SK-N-MC (cell line): ENCODE data around the gene SEC22C.

Experiments
- DNase-seq: peaks from one replicate; pipeline ENCODE4 v3.0.0-alpha.2; 2011; ENCODE audit warnings: low read depth, low spot score
- H3K27ac ChIP-seq: fragments of 200-600 bp; sonication (generic); 2 replicates; pipeline ENCODE4 v1.5.1; 2016; ENCODE audit warnings: mixed run types
- H3K36me3 ChIP-seq: fragments of 200-600 bp; sonication (generic); 2 replicates; pipeline ENCODE4 v1.6.1; 2017; ENCODE audit warnings: antibody characterized with exemption, low read length, mixed read lengths; ENCODE audit not compliant: insufficient read depth
- H3K4me3 ChIP-seq: fragments of 200-600 bp; sonication (generic); 2 replicates; pipeline ENCODE4 v1.5.1; 2016
- H3K9ac ChIP-seq: fragments of 200-600 bp; sonication (generic); 2 replicates; pipeline ENCODE4 v1.8.0; 2017; ENCODE audit warnings: mixed run types, mixed read lengths; ENCODE audit not compliant: insufficient read length
- H3K9me3 ChIP-seq: fragments of 200-600 bp; sonication (generic); 2 replicates; pipeline ENCODE4 v1.6.1; 2017; ENCODE audit warnings: low read depth, mild to moderate bottlenecking, antibody characterized with exemption, low read length, moderate library complexity, mixed read lengths
- EZH2 ChIP-seq: fragments of 200-600 bp; sonication (generic); IDR thresholded peaks from one replicate; pipeline ENCODE4 v1.6.1; 2017; ENCODE audit warnings: antibody characterized with exemption
- FOXP2 ChIP-seq: optimal IDR thresholded peaks from 2 replicates; pipeline ENCODE3; 2011; ENCODE audit warnings: mild to moderate bottlenecking, moderate library complexity; ENCODE audit not compliant: insufficient read depth; ENCODE audit errors: extremely low read length, control extremely low read depth
- POLR2AphosphoS5 ChIP-seq: IDR thresholded peaks from 2 replicates; pipeline ENCODE4 v1.6.1; 2012; ENCODE audit warnings: mild to moderate bottlenecking, low read depth, low read length, borderline replicate concordance

Gene SEC22C

DNA sequence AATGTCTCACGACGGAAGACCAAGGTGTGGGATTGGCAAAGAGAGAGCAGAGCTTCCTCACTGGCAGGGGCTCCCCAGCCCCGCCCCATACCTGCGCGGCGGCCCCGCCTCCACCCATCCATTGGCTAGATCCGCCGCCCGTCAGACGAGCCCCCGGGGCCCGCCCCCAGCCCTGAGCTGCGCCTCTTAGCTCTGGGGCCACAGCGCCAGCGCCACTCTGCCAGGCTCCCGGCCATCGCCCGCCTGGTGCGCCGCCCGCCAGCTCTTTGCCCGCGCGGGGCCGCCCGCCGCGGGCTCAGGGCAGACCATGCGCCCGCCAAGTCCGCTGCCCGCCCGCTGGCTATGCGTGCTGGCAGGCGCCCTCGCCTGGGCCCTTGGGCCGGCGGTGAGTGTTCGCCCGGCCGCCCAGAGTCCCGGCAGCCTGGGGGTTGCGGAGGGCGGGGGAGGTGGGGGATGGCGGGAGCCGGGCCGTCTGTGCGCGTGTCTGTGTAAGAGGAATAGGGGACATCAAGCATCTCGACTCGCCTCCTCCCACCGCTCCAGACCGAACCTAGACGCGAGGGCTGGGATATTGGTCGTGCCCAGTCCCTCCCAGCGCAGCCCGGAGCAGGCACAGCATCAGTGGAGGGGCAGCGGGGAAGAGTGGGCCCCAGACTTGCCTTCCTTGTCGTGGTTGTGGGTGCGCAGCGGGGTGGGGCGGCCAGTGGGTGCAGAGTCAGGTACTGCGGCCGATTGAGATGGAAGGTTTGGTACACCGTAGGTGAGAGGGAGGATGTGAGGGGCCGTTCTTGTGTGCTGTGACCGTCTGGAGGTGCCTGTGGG is 79.1 kb downstream of the SEC22C start, which contains the start of gene VIPR1:
TSS of gene VIPR1 (plus strand) at position 215 of the 822 bp plus-strand sequence. CDS start at position 308, 93 bp downstream.
- no peak for DNase-seq
- Histone ChIP-seq H3K4me3 (peak within 1 kb of the TSS; percentile 69), H3K36me3 (no peaks in the 10 kb centered on the region), H3K9ac (no peak within 1 kb of the TSS), H3K9me3 (no peaks in the 10 kb centered on the region), H3K27ac (no peak within 1 kb of the TSS)
- no peak for TF ChIP-seq EZH2
- no peak for TF ChIP-seq FOXP2
- 0 out of 2 replicates have a peak, but pooled peaks have one; percentile 35 for TF ChIP-seq POLR2AphosphoS5

DNA sequence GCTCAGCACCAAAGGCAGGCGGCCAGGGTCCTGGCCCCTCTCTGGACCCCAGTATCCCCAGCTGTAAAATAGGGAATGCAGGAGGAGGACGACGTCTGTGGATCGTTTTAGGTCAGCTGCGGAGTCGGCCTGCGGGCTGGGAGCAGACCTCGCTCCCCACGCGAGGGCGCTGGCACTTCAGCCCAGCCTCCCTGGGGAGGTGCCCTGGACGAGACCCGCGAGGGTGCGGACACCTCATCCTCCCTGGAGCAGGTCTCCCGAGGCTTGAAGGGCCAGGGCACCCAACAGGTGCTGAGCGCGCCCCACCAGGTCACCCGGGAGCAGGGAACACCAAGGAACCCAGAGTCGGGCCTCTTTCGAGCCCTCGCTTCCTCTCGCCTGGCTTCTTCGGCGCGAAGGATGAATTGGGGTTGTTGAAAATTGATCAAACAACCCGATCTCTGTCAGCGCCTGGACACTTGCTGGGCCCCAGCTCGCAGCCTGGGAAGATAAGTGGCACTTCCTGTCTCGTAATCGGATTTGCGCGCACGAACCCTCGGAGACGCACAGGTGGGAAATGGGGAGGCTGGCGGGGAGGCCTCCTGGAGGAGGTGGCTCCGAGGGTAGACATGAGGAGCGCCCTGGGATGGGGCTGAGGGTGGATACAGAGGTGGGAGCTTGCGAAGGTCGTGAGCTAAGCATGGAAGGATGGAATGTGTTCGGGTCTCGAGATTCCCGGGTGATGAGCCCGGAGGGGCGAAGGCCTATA is 79.9 kb downstream of the SEC22C start:
- H3K9me3 ChIP-seq, result no peaks in the 10 kb centered on the region
- no peaks in the 10 kb centered on the region for H3K36me3 ChIP-seq
- no peak for DNase-seq
- no peak overlapping the region for H3K9ac ChIP-seq
- TF ChIP-seq FOXP2 (no peak), EZH2 (no peak), POLR2AphosphoS5 (no peak)
- no peak overlapping the region for H3K27ac ChIP-seq
- H3K4me3 ChIP-seq, result peak overlapping the region; percentile 69

DNA sequence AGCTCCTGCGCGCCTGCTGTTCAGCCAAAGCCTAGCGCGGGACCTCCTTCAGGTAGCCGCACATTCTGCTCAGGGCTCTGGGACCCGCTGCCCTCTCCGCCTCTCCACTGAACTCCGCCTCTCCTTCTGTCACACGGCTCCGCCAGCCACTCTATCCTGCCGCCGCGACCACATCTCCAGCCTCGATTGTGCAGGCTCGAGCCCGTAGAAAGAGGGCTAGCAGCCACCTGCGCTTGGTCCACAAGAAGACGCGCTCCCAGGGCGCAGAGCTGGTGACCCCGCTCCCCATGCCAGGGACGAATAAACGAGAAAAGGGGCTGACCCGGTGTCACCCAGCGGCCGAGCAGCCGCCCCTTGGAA is 80.5 kb downstream of the SEC22C start:
- Histone ChIP-seq H3K27ac (no peak overlapping the region), H3K9me3 (no peaks in the 10 kb centered on the region), H3K9ac (no peak overlapping the region), H3K36me3 (no peaks in the 10 kb centered on the region), H3K4me3 (no peak overlapping the region)
- no peak for DNase-seq
- TF ChIP-seq FOXP2 (no peak), POLR2AphosphoS5 (no peak), EZH2 (no peak)

DNA sequence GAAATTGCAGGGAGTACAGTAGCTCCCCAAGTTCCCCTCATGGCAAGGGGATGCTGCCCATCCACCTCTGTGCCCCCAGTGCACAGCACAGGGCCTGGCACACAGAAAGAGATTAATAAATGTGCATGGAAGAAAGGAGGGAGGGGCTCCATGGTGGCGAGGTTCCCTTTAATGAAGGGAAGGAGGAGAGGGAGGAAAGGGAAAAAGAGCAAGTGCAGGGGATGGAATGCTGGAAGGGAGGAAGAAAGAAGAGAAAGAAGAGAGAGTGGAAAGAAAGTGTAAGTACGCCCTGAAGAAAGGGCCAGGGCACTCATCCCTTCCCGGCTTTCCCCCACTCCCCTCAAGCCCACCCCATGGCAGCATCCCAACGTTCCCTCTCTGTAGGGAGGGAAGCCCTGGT is 80.9 kb downstream of the SEC22C start:
- Histone ChIP-seq H3K9ac (no peak overlapping the region), H3K4me3 (no peak overlapping the region)
- TF ChIP-seq EZH2, result no peak
- no peak for TF ChIP-seq POLR2AphosphoS5
- TF ChIP-seq FOXP2, result no peak

DNA sequence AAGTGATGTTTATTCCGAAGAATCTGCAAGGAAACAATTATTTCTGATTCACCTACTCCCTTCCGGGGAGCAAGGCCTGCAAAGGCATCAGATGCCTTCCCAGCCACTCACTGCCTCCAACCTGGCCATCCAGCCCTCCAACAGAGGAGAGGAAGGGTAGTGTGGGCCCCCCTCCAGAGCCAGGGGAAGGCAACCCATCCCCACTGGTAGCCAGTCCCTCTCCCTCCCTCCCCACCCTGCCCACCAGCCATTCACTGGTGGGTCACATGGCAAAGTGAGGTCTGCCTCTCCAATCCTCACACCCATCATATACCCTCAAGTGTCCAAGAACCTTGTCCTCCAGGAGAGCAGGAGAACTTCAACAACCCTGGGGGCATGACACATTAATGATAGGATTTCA is 81.7 kb downstream of the SEC22C start:
- no peak for DNase-seq
- Histone ChIP-seq H3K9me3 (no peaks in the 10 kb centered on the region), H3K36me3 (no peaks in the 10 kb centered on the region), H3K27ac (no peak overlapping the region), H3K4me3 (no peak overlapping the region), H3K9ac (no peak overlapping the region)
- TF ChIP-seq EZH2 (no peak), FOXP2 (no peak), POLR2AphosphoS5 (no peak)

More for the DNA sequence above, 80.9 kb downstream of the SEC22C start:
- Histone ChIP-seq H3K27ac (no peak overlapping the region), H3K9me3 (no peaks in the 10 kb centered on the region), H3K36me3 (no peaks in the 10 kb centered on the region)
- DNase-seq, result no peak

DNA sequence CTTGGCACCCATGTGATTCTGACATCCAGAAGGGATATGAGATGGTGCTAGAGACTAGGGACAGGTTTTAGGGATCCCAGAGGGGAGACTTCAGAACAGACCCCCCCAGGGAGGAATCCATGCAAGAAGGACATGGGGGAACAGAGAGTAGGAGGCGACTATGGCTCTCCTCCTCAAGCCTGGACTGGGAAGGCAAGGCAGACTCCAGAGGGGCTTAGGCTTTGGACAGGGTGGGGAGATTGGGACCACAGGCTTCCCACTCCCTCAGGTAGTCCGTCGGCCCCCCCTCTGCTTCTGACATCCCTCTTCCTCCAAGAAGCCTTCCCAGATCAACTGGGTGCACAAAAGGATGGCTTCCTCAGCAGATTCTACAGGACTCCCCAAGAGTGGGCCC is 82.3 kb downstream of the SEC22C start:
- Histone ChIP-seq H3K9ac (no peak overlapping the region), H3K9me3 (no peaks in the 10 kb centered on the region), H3K27ac (no peak overlapping the region), H3K36me3 (no peaks in the 10 kb centered on the region), H3K4me3 (no peak overlapping the region)
- no peak for DNase-seq
- TF ChIP-seq EZH2 (no peak), FOXP2 (no peak), POLR2AphosphoS5 (no peak)

DNA sequence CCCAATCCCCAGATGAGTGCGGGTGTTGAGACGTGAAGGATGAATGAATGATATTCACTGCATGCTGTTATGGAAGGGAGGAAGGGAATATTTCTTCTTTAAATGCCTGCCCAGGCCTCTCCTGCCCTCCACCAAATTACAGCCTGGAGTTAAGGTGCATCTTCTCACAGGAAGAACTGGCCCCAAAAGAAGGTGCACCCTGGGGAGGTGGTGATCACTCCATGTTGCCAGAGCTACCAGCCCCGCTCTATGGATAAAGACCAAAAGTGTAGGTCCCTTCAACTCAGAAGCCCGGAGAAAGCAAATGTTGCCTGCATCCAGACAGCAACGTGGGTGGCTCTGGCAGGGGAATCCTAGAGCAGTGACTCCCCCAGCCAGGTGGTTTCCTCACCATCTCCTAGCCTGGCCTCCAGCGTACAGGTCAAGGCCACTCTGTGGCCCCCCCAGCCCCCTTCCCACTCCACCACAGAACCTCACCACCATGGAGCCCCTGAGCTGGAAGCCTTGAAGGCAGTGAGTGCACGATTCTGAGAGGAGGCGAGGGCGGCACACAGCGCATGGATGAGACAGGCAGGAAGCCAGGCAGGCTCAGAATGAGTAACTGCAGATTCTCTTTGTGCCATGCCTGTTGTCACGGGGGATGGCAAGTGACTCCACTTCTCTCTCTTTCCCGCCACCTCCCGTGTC is 82.8 kb downstream of the SEC22C start:
- TF ChIP-seq FOXP2, result no peak
- no peak for TF ChIP-seq POLR2AphosphoS5
- no peak for TF ChIP-seq EZH2
- Histone ChIP-seq H3K9me3 (no peaks in the 10 kb centered on the region), H3K4me3 (no peak overlapping the region), H3K27ac (no peak overlapping the region), H3K9ac (no peak overlapping the region), H3K36me3 (no peaks in the 10 kb centered on the region)
- DNase-seq, result no peak

DNA sequence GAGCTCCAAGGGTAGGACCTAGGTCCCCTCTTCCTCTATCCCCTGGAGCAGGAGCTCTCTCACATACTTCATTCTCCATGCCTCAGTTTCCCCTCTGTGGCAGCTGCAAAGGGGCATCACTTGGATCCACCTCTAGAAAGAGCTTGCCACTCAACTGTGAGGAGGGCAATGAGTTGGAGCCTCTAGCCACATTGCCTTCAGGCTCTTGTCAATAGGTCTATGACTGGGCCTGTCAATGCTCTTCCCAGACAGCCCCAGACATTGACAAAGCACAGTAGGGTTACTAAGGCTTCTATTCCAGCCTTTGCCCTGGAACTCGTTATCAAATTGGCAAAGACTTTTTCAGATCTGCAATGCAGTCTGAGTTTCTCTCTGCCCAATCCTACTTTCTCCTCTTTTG is 83.7 kb downstream of the SEC22C start:
- no peaks in the 10 kb centered on the region for H3K9me3 ChIP-seq
- H3K36me3 ChIP-seq, result no peaks in the 10 kb centered on the region
- H3K27ac ChIP-seq, result no peak overlapping the region
- H3K9ac ChIP-seq, result no peak overlapping the region
- H3K4me3 ChIP-seq, result no peak overlapping the region
- TF ChIP-seq EZH2, result no peak
- TF ChIP-seq FOXP2, result no peak
- no peak for TF ChIP-seq POLR2AphosphoS5
- no peak for DNase-seq
